GM12864 (cell line): ENCODE measurements around the gene BMP8A.
"Not testable (repeated sequence)": the region's sequence is repeated elsewhere in the genome, so short reads cannot be mapped to it uniquely, and the experiment has no call there.

Experiments
- DNase-seq: peaks from one replicate; pipeline ENCODE4 v3.0.0-alpha.2; 2011; ENCODE audit warnings: low read depth
- H3K4me3 ChIP-seq: 2 replicates; pipeline ENCODE4 v1.5.1; 2011; ENCODE audit warnings: mild to moderate bottlenecking, low read depth, low read length, control low read depth
- CTCF ChIP-seq: IDR thresholded peaks from 2 replicates; pipeline ENCODE4 v1.5.1; 2011; ENCODE audit warnings: low read depth, mild to moderate bottlenecking, moderate library complexity, low read length, control low read depth, inconsistent platforms; ENCODE audit errors: missing control alignments

BMP8A gene

GRCh38 chr1:39452081-39452480 is 39.4 kb upstream of the BMP8A start:
- DNase-seq = no peak
- no peak for TF ChIP-seq CTCF
- H3K4me3 ChIP-seq = no peak overlapping the region

- TF ChIP-seq CTCF = no peak
- no peak for DNase-seq
These were observed 38.9 kb upstream of the BMP8A start for GRCh38 chr1:39452540-39452939.

GRCh38 chr1:39453603-39454002 is 37.8 kb upstream of the BMP8A start:
- no peak for TF ChIP-seq CTCF
- H3K4me3 ChIP-seq = no peak overlapping the region
- no peak for DNase-seq

More at GRCh38 chr1:39452540-39452939, 38.9 kb upstream of the BMP8A start:
- no peak overlapping the region for H3K4me3 ChIP-seq

GRCh38 chr1:39458991-39459390 is 32.4 kb upstream of the BMP8A start:
- no peak for DNase-seq
- no peak for TF ChIP-seq CTCF

GRCh38 chr1:39462074-39462473 is 29.4 kb upstream of the BMP8A start:
- no peak for DNase-seq
- no peak overlapping the region for H3K4me3 ChIP-seq
- no peak for TF ChIP-seq CTCF

More at GRCh38 chr1:39458991-39459390, 32.4 kb upstream of the BMP8A start:
- no peak overlapping the region for H3K4me3 ChIP-seq

- no peak for TF ChIP-seq CTCF
- no peak for DNase-seq
- no peak overlapping the region for H3K4me3 ChIP-seq
These were observed 24.9 kb upstream of the BMP8A start for GRCh38 chr1:39466413-39467107.

- not testable (repeated sequence) for DNase-seq, H3K4me3 ChIP-seq
These were observed 24.2 kb upstream of the BMP8A start for GRCh38 chr1:39467108-39467720.
